HG03097 (cell line): ENCODE results near the gene PDK3.

Experiments
- ATAC-seq: cut with Tn5 transposase; IDR thresholded peaks from one replicate; pipeline ENCODE4 v1.9.1; 2021; ENCODE audit not compliant: unreplicated experiment, low FRiP score

The PDK3 gene

GRCh38 chrX:24547961-24548360 lies 82.9 kb downstream of the PDK3 start:
- no peak for ATAC-seq

GRCh38 chrX:24550166-24550565 lies 85.1 kb downstream of the PDK3 start:
- no peak for ATAC-seq

GRCh38 chrX:24553011-24553410 lies 87.9 kb downstream of the PDK3 start:
- no peak for ATAC-seq

- no peak for ATAC-seq
These were observed 96.0 kb downstream of the PDK3 start for GRCh38 chrX:24561121-24561520.

GRCh38 chrX:24563291-24564010 lies 98.4 kb downstream of the PDK3 start:
- ATAC-seq: no peak

- ATAC-seq: no peak
These were observed 101.2 kb downstream of the PDK3 start for GRCh38 chrX:24566240-24566639.

GRCh38 chrX:24567169-24567568 lies 102.1 kb downstream of the PDK3 start:
- ATAC-seq: no peak

GRCh38 chrX:24574743-24575142 lies 109.7 kb downstream of the PDK3 start:
- ATAC-seq: no peak

- ATAC-seq: no peak
These were observed 110.4 kb downstream of the PDK3 start for GRCh38 chrX:24575496-24575895.

GRCh38 chrX:24577091-24577490 lies 112.0 kb downstream of the PDK3 start:
- ATAC-seq: no peak
